Testis (tissue), 2 donors: ENCODE data around the gene PIH1D1.

ENCODE experiments used
- CTCF ChIP-seq, 3 experiments: fragments of 450-650 bp in 2 of 3; fragments of 200-600 bp in 1 of 3; sonication (generic) in 1 of 3; IDR thresholded peaks; one replicate each; pipeline ENCODE4 v1.5.1; 2016 to 2019; ENCODE audit warnings: antibody characterized with exemption in 3 of 3, mild to moderate bottlenecking in 2 of 3, moderate library complexity in 1 of 3
- POLR2A ChIP-seq: fragments of 450-650 bp; IDR thresholded peaks from one replicate; pipeline ENCODE4 v1.6.1; 2017; ENCODE audit warnings: antibody characterized with exemption, mild to moderate bottlenecking, moderate library complexity

DNA sequence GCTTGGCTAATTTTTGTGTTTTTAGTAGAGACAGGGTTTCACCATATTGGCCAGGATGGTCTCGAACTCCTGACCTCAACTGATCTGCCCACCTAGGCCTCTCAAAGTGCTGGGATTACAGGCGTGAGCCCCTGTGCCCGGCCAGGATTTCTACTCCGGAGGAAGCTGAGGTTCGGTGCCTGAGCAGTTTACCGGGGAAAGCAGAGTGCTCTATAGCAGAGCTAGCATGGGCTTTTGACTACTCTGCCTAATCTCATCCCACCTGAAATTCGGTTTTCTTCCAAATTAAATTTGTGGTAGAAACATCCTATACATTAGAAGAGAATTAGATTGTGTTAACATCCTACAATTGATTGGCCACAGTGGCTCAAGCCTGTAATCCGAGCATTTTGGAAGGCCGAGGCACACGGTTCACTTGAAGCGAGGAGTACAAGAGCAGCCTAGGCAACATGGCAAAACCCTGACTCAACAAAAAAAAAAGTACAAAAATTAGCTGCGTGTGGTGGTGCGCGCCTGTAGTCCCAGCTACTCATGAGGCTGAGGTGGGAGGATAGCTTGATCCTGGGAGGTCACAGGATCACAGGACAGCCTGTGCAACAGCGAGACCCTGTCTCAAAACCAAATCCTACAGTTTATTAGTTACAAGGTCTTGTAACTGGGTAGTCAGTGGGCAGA is 37.4 kb upstream of the PIH1D1 start:
- no peak for TF ChIP-seq CTCF (IDR thresholded peaks at IDR 0.05)
- TF ChIP-seq POLR2A, result no peak
